Transverse colon (tissue), 4 donors: ENCODE results near the gene PLCH1.

Experiments used
- CTCF ChIP-seq, 5 experiments: fragments of 200-600 bp in 3 of 5; fragments of 450-650 bp in 2 of 5; sonication (generic) in 3 of 5; IDR thresholded peaks; 1 replicate in 2 of 5; 2 replicates in 3 of 5; pipeline ENCODE4 v1.5.1; 2016 to 2017; ENCODE audit warnings: antibody characterized with exemption in 5 of 5, inconsistent platforms in 3 of 5, mild to moderate bottlenecking in 2 of 5, moderate library complexity in 1 of 5
- POLR2A ChIP-seq: fragments of 450-650 bp; IDR thresholded peaks from one replicate; pipeline ENCODE4 v1.6.1; 2016; ENCODE audit warnings: antibody characterized with exemption, mild to moderate bottlenecking, moderate library complexity
- POLR2AphosphoS5 ChIP-seq, 3 donors: sonication (generic); formaldehyde crosslinking; IDR thresholded peaks; one replicate each; pipeline ENCODE4 v1.6.1; 2016; ENCODE audit warnings: antibody characterized with exemption in 3 of 3

GRCh38 chr3:155391551-155391958, 353.3 kb downstream of the PLCH1 start:
- no peak for TF ChIP-seq POLR2AphosphoS5 (IDR thresholded peaks at IDR 0.05)
- no peak for TF ChIP-seq POLR2A
- no peak for TF ChIP-seq CTCF (IDR thresholded peaks at IDR 0.05)
